Osteocyte (in vitro differentiated cells): ENCODE measurements around the gene MT1E. TPM values are rescaled to one million over a fixed set of nuclear protein-coding genes. Genes with fewer than 3 reads are reported as not detected.

ENCODE experiments used
- DNase-seq: peaks from one replicate; pipeline ENCODE4 v3.0.0; 2021; ENCODE audit warnings: mixed read lengths; ENCODE audit not compliant: unreplicated experiment; ENCODE audit errors: extremely low spot score
- H3K27ac Mint-ChIP-seq: one replicate; pipeline ENCODE4 v1.8.0; 2021; ENCODE audit warnings: mild to moderate bottlenecking, mixed read lengths; ENCODE audit not compliant: unreplicated experiment
- H3K27me3 Mint-ChIP-seq: one replicate; pipeline ENCODE4 v1.8.0; 2021; ENCODE audit warnings: mixed read lengths; ENCODE audit not compliant: unreplicated experiment
- H3K36me3 Mint-ChIP-seq: one replicate; pipeline ENCODE4 v1.8.0; 2021; ENCODE audit warnings: mixed read lengths; ENCODE audit not compliant: unreplicated experiment
- H3K4me1 Mint-ChIP-seq: one replicate; pipeline ENCODE4 v1.8.0; 2021; ENCODE audit warnings: mixed read lengths; ENCODE audit not compliant: unreplicated experiment
- H3K4me3 Mint-ChIP-seq: one replicate; pipeline ENCODE4 v1.8.0; 2021; ENCODE audit warnings: mild to moderate bottlenecking, moderate library complexity, mixed read lengths; ENCODE audit not compliant: unreplicated experiment
- H3K9me3 Mint-ChIP-seq: one replicate; pipeline ENCODE4 v1.8.0; 2021; ENCODE audit warnings: mixed read lengths; ENCODE audit not compliant: unreplicated experiment
- total RNA-seq: library from RNA; stranded (reverse); gene quantifications from 2 replicates; pipeline ENCODE4 v1.2.1, GENCODE V29; 2021
- TF ChIP-seq, protein P1 (sequence below): fragments of 200-600 bp; sonication (generic); IDR thresholded peaks from 2 replicates; pipeline ENCODE4 v1.5.0; 2021; ENCODE audit warnings: antibody characterized with exemption, mild to moderate bottlenecking, moderate library complexity

Gene MT1E
- total RNA-seq, 1 donor from 2014 or later, result 37.5 TPM

DNA sequence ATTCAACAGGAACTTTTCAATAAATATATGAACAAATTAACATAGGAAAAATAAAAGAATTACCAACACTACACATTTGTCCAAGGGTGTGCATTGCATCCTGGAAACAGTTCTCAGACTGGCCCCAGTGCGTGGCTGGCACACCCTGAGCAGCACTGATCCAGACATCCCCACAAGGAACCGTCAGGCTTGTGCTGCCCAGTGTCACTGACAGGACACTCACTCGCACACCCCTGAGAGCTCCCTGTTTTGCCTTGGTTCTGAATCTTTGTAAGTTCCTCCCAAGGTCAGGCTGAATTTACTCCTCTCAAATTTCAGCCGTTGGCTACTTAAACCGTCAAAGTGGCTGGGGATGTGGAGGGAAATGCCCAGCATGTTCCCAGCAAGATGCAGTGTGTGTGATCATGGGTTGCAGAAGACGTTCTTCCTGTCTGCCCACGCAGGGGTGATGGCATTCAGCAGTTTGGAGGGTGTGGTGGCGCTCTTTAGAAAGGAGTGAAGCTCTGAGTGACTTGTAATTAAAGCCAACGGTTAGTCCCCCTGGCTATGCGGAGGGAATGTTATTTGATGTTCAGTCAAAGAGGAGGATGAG is 15.5 kb upstream of the MT1E start:
- Mint-ChIP-seq H3K4me1 (peaks cover 57% of the 10 kb centered on the region), H3K9me3 (no peaks in the 10 kb centered on the region), H3K4me3 (peak overlapping the region; percentile 90), H3K27me3 (no peaks in the 10 kb centered on the region), H3K27ac (peak overlapping the region; percentile 98), H3K36me3 (no peaks in the 10 kb centered on the region)
- TF ChIP-seq, protein P1, sequence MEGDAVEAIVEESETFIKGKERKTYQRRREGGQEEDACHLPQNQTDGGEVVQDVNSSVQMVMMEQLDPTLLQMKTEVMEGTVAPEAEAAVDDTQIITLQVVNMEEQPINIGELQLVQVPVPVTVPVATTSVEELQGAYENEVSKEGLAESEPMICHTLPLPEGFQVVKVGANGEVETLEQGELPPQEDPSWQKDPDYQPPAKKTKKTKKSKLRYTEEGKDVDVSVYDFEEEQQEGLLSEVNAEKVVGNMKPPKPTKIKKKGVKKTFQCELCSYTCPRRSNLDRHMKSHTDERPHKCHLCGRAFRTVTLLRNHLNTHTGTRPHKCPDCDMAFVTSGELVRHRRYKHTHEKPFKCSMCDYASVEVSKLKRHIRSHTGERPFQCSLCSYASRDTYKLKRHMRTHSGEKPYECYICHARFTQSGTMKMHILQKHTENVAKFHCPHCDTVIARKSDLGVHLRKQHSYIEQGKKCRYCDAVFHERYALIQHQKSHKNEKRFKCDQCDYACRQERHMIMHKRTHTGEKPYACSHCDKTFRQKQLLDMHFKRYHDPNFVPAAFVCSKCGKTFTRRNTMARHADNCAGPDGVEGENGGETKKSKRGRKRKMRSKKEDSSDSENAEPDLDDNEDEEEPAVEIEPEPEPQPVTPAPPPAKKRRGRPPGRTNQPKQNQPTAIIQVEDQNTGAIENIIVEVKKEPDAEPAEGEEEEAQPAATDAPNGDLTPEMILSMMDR, result no peak
- no peak for DNase-seq

DNA sequence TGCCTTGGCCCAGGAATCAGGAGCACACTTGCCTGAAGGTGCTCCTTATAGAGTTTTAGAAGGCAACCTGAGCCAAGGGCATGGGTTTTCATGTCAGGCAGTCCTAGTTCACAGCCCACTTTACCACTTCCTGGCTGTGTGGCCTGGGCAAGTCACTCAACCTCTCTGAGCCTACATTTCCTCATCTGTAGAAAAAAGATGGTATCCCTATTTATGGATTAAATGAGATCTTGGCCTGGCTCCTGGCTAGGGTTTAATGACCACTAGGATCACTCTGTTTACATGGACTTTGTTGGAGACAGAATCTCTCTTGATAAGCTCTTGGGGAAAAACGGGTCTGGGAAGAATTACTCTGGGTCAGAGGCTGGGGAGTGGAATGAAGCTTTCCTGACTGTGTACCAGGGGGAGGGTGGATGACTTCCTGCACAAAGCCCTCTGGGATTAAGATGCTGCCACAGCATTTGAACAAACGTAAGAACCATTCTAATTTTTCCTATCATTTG is 14.9 kb upstream of the MT1E start:
- Mint-ChIP-seq H3K4me1 (peaks cover 57% of the 10 kb centered on the region), H3K27me3 (no peaks in the 10 kb centered on the region), H3K4me3 (peak overlapping the region; percentile 90), H3K9me3 (no peaks in the 10 kb centered on the region), H3K27ac (peak overlapping the region; percentile 98), H3K36me3 (no peaks in the 10 kb centered on the region)
- no peak for DNase-seq
- TF ChIP-seq, protein P1, result no peak

GRCh38 chr16:56611281-56611833 is 14.2 kb upstream of the MT1E start:
- DNase-seq, result no peak
- no peaks in the 10 kb centered on the region for H3K27me3 Mint-ChIP-seq
- TF ChIP-seq, protein P1, result no peak
- H3K36me3 Mint-ChIP-seq, result no peaks in the 10 kb centered on the region
- peak overlapping the region; percentile 42 for H3K4me3 Mint-ChIP-seq
- H3K9me3 Mint-ChIP-seq, result no peaks in the 10 kb centered on the region
- peaks cover 50% of the 10 kb centered on the region for H3K4me1 Mint-ChIP-seq
- H3K27ac Mint-ChIP-seq, result peak overlapping the region; percentile 98

DNA sequence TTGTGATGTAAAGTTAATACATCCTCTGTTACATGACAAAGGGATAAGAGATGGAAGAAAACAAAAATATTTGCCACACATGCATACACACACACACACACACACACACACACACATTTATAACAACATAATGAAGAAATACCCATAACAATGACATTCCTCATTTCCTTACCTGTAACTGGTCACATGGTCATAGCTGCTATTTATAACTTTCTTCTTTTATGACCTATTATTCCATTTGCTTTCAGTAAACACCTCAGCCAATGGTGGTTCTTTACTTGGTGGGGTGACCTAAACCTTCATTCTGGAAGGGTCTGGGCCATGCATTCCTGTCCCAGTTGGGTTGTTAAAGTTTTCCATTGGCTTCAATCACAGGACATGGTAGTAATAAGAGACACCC is 11.9 kb upstream of the MT1E start:
- no peaks in the 10 kb centered on the region for H3K9me3 Mint-ChIP-seq
- no peaks in the 10 kb centered on the region for H3K36me3 Mint-ChIP-seq
- H3K27me3 Mint-ChIP-seq, result no peaks in the 10 kb centered on the region
- no peak overlapping the region for H3K27ac Mint-ChIP-seq
- no peak for DNase-seq
- H3K4me1 Mint-ChIP-seq, result peaks cover 39% of the 10 kb centered on the region
- TF ChIP-seq, protein P1, result no peak
- no peak overlapping the region for H3K4me3 Mint-ChIP-seq

- Mint-ChIP-seq H3K27ac (peak overlapping the region; percentile 23), H3K4me1 (peaks cover 39% of the 10 kb centered on the region), H3K9me3 (no peaks in the 10 kb centered on the region), H3K36me3 (no peaks in the 10 kb centered on the region), H3K4me3 (no peak overlapping the region), H3K27me3 (no peaks in the 10 kb centered on the region)
- TF ChIP-seq, protein P1, result no peak
- DNase-seq, result no peak
Measured at GRCh38 chr16:56614549-56614991, 11.0 kb upstream of the MT1E start.
